ENCODE results near the gene BZW2.

Gene BZW2

GRCh38 chr7:16636555-16637101 is 9.4 kb upstream of the BZW2 start:
- Histone ChIP-seq H2AK5ac (ENCODE audit: low read length, severe bottlenecking) (no peak overlapping the region), H4K91ac (ENCODE audit: low read length) (no peak overlapping the region), H2BK5ac (ENCODE audit: low read depth, low read length, poor library complexity, severe bottlenecking) (no peak overlapping the region), H3K14ac (ENCODE audit: low read length in 2 of 2) (no peak overlapping the region), H3K4me3 (ENCODE audit: insufficient read depth in 1 of 2, low read depth in 1 of 2, low read length in 2 of 2) (peak overlapping the region in 1 of 2 experiments; percentile 44), H3K9ac (ENCODE audit: low read length) (peak overlapping the region; percentile 49), H2BK12ac (ENCODE audit: low read length in 2 of 2) (no peak overlapping the region), H3K4me2 (ENCODE audit: low read length, poor library complexity, severe bottlenecking) (no peak overlapping the region), H2BK15ac (ENCODE audit: low read depth, poor library complexity, severe bottlenecking) (no peak overlapping the region), H3K18ac (ENCODE audit: low read depth in 1 of 2, low read length in 2 of 2) (no peak overlapping the region), H3K27ac (ENCODE audit: low read length, poor library complexity, severe bottlenecking) (no peak overlapping the region), H3K79me1 (replicated peaks; ENCODE audit: low read length, poor library complexity, severe bottlenecking) (peaks cover 9% of the 10 kb centered on the region), H3K36me3 (ENCODE audit: control insufficient read depth in 1 of 2, insufficient read depth in 2 of 2, low read depth in 1 of 2, low read length in 2 of 2) (peaks cover 0 to 19% of the 10 kb centered on the region in 2 experiments), H3K4ac (ENCODE audit: low read depth in 1 of 2, low read length in 2 of 2) (no peak overlapping the region), H3K23ac (ENCODE audit: low read length in 2 of 2) (no peak overlapping the region), H2BK120ac (ENCODE audit: low read depth, low read length) (no peak overlapping the region), H3K9me3 (ENCODE audit: control insufficient read depth, low read length) (no peaks in the 10 kb centered on the region), H4K8ac (ENCODE audit: low read length) (no peak overlapping the region), H3K27me3 (ENCODE audit: control insufficient read depth in 1 of 2, insufficient read depth in 1 of 2, low read length in 2 of 2) (no peaks in the 10 kb centered on the region), H2AFZ (ENCODE audit: low read depth, low read length) (no peak overlapping the region), H3K4me1 (ENCODE audit: control insufficient read depth, insufficient read depth, low read depth, low read length) (peaks cover 2% of the 10 kb centered on the region)
- DNase-seq: peak; percentile 46
- 100% methylated on average over 1 of the region's 1 CpG for WGBS

DNA sequence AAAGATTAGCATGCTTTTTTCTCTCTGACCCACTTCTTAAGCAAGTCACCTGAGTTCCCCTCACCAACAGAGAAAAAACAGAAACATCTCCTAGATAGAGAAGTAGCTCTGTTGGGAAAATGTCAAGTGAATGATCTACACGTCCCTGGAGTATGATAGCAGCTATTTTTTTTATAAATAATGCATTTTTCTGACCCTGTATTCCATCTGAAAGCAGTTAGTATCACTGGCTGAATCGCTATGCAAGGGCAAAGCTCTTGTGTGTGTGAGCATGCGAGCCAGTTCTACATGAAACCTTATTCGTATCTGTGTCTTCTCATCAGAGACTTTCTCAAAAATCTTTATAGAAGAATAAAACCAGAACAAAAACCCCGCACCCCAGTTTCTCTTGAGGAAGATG is 8.6 kb upstream of the BZW2 start:
- Histone ChIP-seq H4K91ac (ENCODE audit: low read length) (no peak overlapping the region), H3K23ac (ENCODE audit: low read length in 2 of 2) (no peak overlapping the region), H3K4me2 (ENCODE audit: low read length, poor library complexity, severe bottlenecking) (no peak overlapping the region), H2AK5ac (ENCODE audit: low read length, severe bottlenecking) (no peak overlapping the region), H3K4ac (ENCODE audit: low read depth in 1 of 2, low read length in 2 of 2) (no peak overlapping the region), H3K18ac (ENCODE audit: low read depth in 1 of 2, low read length in 2 of 2) (no peak overlapping the region), H3K27ac (ENCODE audit: low read length, poor library complexity, severe bottlenecking) (no peak overlapping the region), H3K9me3 (ENCODE audit: control insufficient read depth, low read length) (no peaks in the 10 kb centered on the region), H3K4me3 (ENCODE audit: insufficient read depth in 1 of 2, low read depth in 1 of 2, low read length in 2 of 2) (peak overlapping the region in 1 of 2 experiments; percentile 44), H3K36me3 (ENCODE audit: control insufficient read depth in 1 of 2, insufficient read depth in 2 of 2, low read depth in 1 of 2, low read length in 2 of 2) (peaks cover 0 to 15% of the 10 kb centered on the region in 2 experiments), H2BK120ac (ENCODE audit: low read depth, low read length) (no peak overlapping the region), H2AFZ (ENCODE audit: low read depth, low read length) (no peak overlapping the region), H4K8ac (ENCODE audit: low read length) (no peak overlapping the region), H3K4me1 (ENCODE audit: control insufficient read depth, insufficient read depth, low read depth, low read length) (peaks cover 2% of the 10 kb centered on the region), H3K14ac (ENCODE audit: low read length in 2 of 2) (no peak overlapping the region), H2BK5ac (ENCODE audit: low read depth, low read length, poor library complexity, severe bottlenecking) (no peak overlapping the region), H2BK15ac (ENCODE audit: low read depth, poor library complexity, severe bottlenecking) (no peak overlapping the region), H3K9ac (ENCODE audit: low read length) (peak overlapping the region; percentile 49), H2BK12ac (ENCODE audit: low read length in 2 of 2) (no peak overlapping the region), H3K79me1 (replicated peaks; ENCODE audit: low read length, poor library complexity, severe bottlenecking) (peaks cover 9% of the 10 kb centered on the region), H3K27me3 (ENCODE audit: control insufficient read depth in 1 of 2, insufficient read depth in 1 of 2, low read length in 2 of 2) (no peaks in the 10 kb centered on the region)
- whole genome bisulfite sequencing: 88% methylated on average over 4 of the region's 5 CpGs
- DNase-seq: no peak

DNA sequence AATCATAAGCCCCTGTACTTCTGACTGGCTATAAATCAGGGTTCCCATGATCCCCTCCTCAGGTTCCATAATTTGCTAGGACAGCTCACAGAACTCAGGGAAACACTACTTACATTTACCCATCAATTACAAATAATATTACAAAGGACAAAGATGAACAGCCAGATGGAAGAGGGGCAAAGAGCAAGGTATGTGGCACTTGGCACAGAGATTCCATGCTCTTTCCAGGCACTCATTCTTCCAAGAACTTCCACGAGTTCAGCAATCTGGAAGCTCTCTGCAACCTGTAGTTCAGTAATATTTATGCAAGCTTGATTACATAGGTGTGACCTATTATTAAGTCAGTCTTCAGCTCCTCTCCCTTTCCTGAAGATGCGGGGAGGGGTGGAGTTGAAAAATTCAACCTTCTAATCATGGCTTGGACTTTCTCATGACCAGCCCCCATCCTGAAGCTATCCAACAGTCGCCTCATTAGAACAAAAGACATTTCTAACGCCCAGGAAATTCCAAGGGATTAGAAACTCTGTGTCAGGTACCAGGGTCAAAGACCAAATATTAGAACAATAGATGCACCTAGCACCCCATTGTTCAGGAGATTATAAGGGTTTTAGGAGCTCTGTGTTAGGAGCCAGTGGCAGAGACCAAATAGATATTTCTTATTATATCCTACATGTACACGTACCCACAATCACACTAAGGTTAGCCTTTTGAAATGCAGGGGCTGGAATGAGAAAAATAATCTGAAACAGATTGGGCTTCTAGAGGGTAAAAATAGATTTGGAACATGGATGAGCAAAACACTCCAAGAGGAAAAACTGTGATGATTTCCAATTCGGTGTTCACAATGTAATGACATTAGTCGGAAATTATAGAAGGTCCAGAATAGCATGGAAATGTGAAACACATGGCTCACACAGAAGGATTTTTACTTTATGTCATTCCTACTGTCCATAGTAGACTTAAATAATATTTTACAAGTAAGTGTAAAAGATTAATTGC is 7.4 kb upstream of the BZW2 start:
- H2AFZ ChIP-seq (ENCODE audit: low read depth, low read length): no peak overlapping the region
- H4K8ac ChIP-seq (ENCODE audit: low read length): no peak overlapping the region
- H3K27ac ChIP-seq (ENCODE audit: low read length, poor library complexity, severe bottlenecking): no peak overlapping the region
- H3K4me3 ChIP-seq (ENCODE audit: insufficient read depth in 1 of 2, low read depth in 1 of 2, low read length in 2 of 2): peak overlapping the region in 1 of 2 experiments; percentile 1
- no peak overlapping the region for H3K4ac ChIP-seq (ENCODE audit: low read depth in 1 of 2, low read length in 2 of 2)
- no peak overlapping the region for H2AK5ac ChIP-seq (ENCODE audit: low read length, severe bottlenecking)
- H2BK12ac ChIP-seq (ENCODE audit: low read length in 2 of 2): no peak overlapping the region
- no peak overlapping the region for H2BK5ac ChIP-seq (ENCODE audit: low read depth, low read length, poor library complexity, severe bottlenecking)
- H3K23ac ChIP-seq (ENCODE audit: low read length in 2 of 2): no peak overlapping the region
- H3K4me2 ChIP-seq (ENCODE audit: low read length, poor library complexity, severe bottlenecking): no peak overlapping the region
- H4K91ac ChIP-seq (ENCODE audit: low read length): no peak overlapping the region
- no peak for DNase-seq
- peaks cover 10% of the 10 kb centered on the region for H3K79me1 ChIP-seq (replicated peaks; ENCODE audit: low read length, poor library complexity, severe bottlenecking)
- peaks cover 2% of the 10 kb centered on the region for H3K4me1 ChIP-seq (ENCODE audit: control insufficient read depth, insufficient read depth, low read depth, low read length)
- H3K18ac ChIP-seq (ENCODE audit: low read depth in 1 of 2, low read length in 2 of 2): no peak overlapping the region
- 100% methylated on average over 3 of the region's 7 CpGs for WGBS
- no peak overlapping the region for H3K14ac ChIP-seq (ENCODE audit: low read length in 2 of 2)
- no peak overlapping the region for H3K9ac ChIP-seq (ENCODE audit: low read length)
- H2BK120ac ChIP-seq (ENCODE audit: low read depth, low read length): no peak overlapping the region
- no peaks in the 10 kb centered on the region for H3K9me3 ChIP-seq (ENCODE audit: control insufficient read depth, low read length)
- H2BK15ac ChIP-seq (ENCODE audit: low read depth, poor library complexity, severe bottlenecking): no peak overlapping the region
- H3K36me3 ChIP-seq (ENCODE audit: control insufficient read depth in 1 of 2, insufficient read depth in 2 of 2, low read depth in 1 of 2, low read length in 2 of 2): peaks cover 0 to 16% of the 10 kb centered on the region in 2 experiments
- no peaks in the 10 kb centered on the region for H3K27me3 ChIP-seq (ENCODE audit: control insufficient read depth in 1 of 2, insufficient read depth in 1 of 2, low read length in 2 of 2)

GRCh38 chr7:16644157-16644556 is 1.8 kb upstream of the BZW2 start:
- Histone ChIP-seq H3K9ac (ENCODE audit: low read length) (peak overlapping the region; percentile 97), H2BK5ac (ENCODE audit: low read depth, low read length, poor library complexity, severe bottlenecking) (peak overlapping the region; percentile 15), H2AK5ac (ENCODE audit: low read length, severe bottlenecking) (no peak overlapping the region), H4K91ac (ENCODE audit: low read length) (no peak overlapping the region), H2BK12ac (ENCODE audit: low read length in 2 of 2) (no peak overlapping the region), H3K36me3 (ENCODE audit: control insufficient read depth in 1 of 2, insufficient read depth in 2 of 2, low read depth in 1 of 2, low read length in 2 of 2) (peaks cover 0 to 6% of the 10 kb centered on the region in 2 experiments), H3K79me1 (replicated peaks; ENCODE audit: low read length, poor library complexity, severe bottlenecking) (peaks cover 6% of the 10 kb centered on the region), H2BK15ac (ENCODE audit: low read depth, poor library complexity, severe bottlenecking) (no peak overlapping the region), H3K14ac (ENCODE audit: low read length in 2 of 2) (no peak overlapping the region), H3K4me2 (ENCODE audit: low read length, poor library complexity, severe bottlenecking) (peak overlapping the region; percentile 81), H3K18ac (ENCODE audit: low read depth in 1 of 2, low read length in 2 of 2) (no peak overlapping the region), H3K4me3 (ENCODE audit: insufficient read depth in 1 of 2, low read depth in 1 of 2, low read length in 2 of 2) (peak overlapping the region; percentile 77 to 94), H3K23ac (ENCODE audit: low read length in 2 of 2) (no peak overlapping the region), H2BK120ac (ENCODE audit: low read depth, low read length) (no peak overlapping the region), H3K9me3 (ENCODE audit: control insufficient read depth, low read length) (no peaks in the 10 kb centered on the region), H4K8ac (ENCODE audit: low read length) (no peak overlapping the region), H3K27ac (ENCODE audit: low read length, poor library complexity, severe bottlenecking) (peak overlapping the region; percentile 88), H3K4ac (ENCODE audit: low read depth in 1 of 2, low read length in 2 of 2) (no peak overlapping the region), H3K27me3 (ENCODE audit: control insufficient read depth in 1 of 2, insufficient read depth in 1 of 2, low read length in 2 of 2) (no peaks in the 10 kb centered on the region), H2AFZ (ENCODE audit: low read depth, low read length) (peak overlapping the region; percentile 66), H3K4me1 (ENCODE audit: control insufficient read depth, insufficient read depth, low read depth, low read length) (peaks cover 4% of the 10 kb centered on the region)
- no peak for DNase-seq
- 90% methylated on average over 4 of the region's 4 CpGs for WGBS

Measured in mesenchymal stem cell (in vitro differentiated cells and primary cell).